Right atrium auricular region (tissue), 2 donors: ENCODE measurements around the gene ANKRD6. TPM values are rescaled to one million over a fixed set of nuclear protein-coding genes. Genes with fewer than 3 reads are reported as not detected.

Source experiments
- DNase-seq: peaks from one replicate; pipeline ENCODE4 v3.0.0-alpha.2; 2019; ENCODE audit warnings: low spot score
- H3K27ac ChIP-seq, 2 donors: fragments of 200-600 bp; sonication (generic); 1 replicate in 1 of 2; 2 replicates in 1 of 2; pipeline ENCODE4 v1.5.1; 2016 to 2019
- H3K27me3 ChIP-seq, 2 donors: fragments of 200-600 bp; sonication (generic); one replicate each; pipeline versions ENCODE4 v1.5.1 to v1.6.0; 2017 to 2019
- H3K36me3 ChIP-seq: fragments of 200-600 bp; sonication (generic); one replicate; pipeline ENCODE4 v1.5.1; 2016
- H3K4me1 ChIP-seq, 2 donors: fragments of 200-600 bp; sonication (generic); one replicate each; pipeline versions ENCODE4 v1.5.1 to v1.6.0; 2017 to 2019
- H3K4me3 ChIP-seq, 2 donors: fragments of 200-600 bp; sonication (generic); 1 replicate in 1 of 2; 2 replicates in 1 of 2; pipeline ENCODE4 v1.5.1; 2017 to 2019; ENCODE audit warnings: mild to moderate bottlenecking in 1 of 2, moderate library complexity in 1 of 2
- H3K9me3 ChIP-seq, 2 donors: fragments of 200-600 bp; sonication (generic); one replicate each; pipeline ENCODE4 v1.5.1; 2019
- CTCF ChIP-seq, 2 donors: fragments of 200-600 bp; sonication (generic); IDR thresholded peaks; one replicate each; pipeline ENCODE4 v1.5.1; 2019; ENCODE audit warnings: antibody characterized with exemption in 2 of 2
- total RNA-seq, 2 donors: library from RNA; depleted of rRNA; stranded (reverse); fragments of >200 nt; gene quantifications; one replicate each; pipeline ENCODE4 v1.1.0, GENCODE V29; 2016

ANKRD6 gene
- total RNA-seq, 2 donors from 2014 or later = 9.2 to 12.3 TPM

- H3K36me3 ChIP-seq = no peaks in the 10 kb centered on the region
- no peak for DNase-seq
- H3K4me3 ChIP-seq = no peak overlapping the region
- no peaks in the 10 kb centered on the region for H3K27me3 ChIP-seq
- no peaks in the 10 kb centered on the region for H3K9me3 ChIP-seq
- H3K27ac ChIP-seq = no peak overlapping the region
- H3K4me1 ChIP-seq = peaks cover 0 to 19% of the 10 kb centered on the region in 2 donors
- TF ChIP-seq CTCF (IDR thresholded peaks at IDR 0.05) = no peak
Observed at GRCh38 chr6:89434954-89435353, 2.0 kb downstream of the ANKRD6 start.

- Histone ChIP-seq H3K36me3 (no peaks in the 10 kb centered on the region), H3K4me1 (peaks cover 0 to 19% of the 10 kb centered on the region in 2 donors), H3K27me3 (no peaks in the 10 kb centered on the region), H3K4me3 (no peak overlapping the region), H3K27ac (no peak overlapping the region), H3K9me3 (no peaks in the 10 kb centered on the region)
- DNase-seq = no peak
- no peak for TF ChIP-seq CTCF (IDR thresholded peaks at IDR 0.05)
Observed at GRCh38 chr6:89436226-89436625, 3.3 kb downstream of the ANKRD6 start.

GRCh38 chr6:89438248-89438647 lies 5.3 kb downstream of the ANKRD6 start:
- H3K4me1 ChIP-seq = peaks cover 0 to 15% of the 10 kb centered on the region in 2 donors
- no peaks in the 10 kb centered on the region for H3K27me3 ChIP-seq
- H3K4me3 ChIP-seq = no peak overlapping the region
- no peak for DNase-seq
- no peaks in the 10 kb centered on the region for H3K36me3 ChIP-seq
- no peak overlapping the region for H3K27ac ChIP-seq
- H3K9me3 ChIP-seq = no peaks in the 10 kb centered on the region
- TF ChIP-seq CTCF (IDR thresholded peaks at IDR 0.05) = no peak

- no peaks in the 10 kb centered on the region for H3K9me3 ChIP-seq
- H3K4me3 ChIP-seq = no peak overlapping the region
- no peaks in the 10 kb centered on the region for H3K36me3 ChIP-seq
- DNase-seq = no peak
- peaks cover 0 to 10% of the 10 kb centered on the region in 2 donors for H3K4me1 ChIP-seq
- no peak overlapping the region for H3K27ac ChIP-seq
- H3K27me3 ChIP-seq = no peaks in the 10 kb centered on the region
- TF ChIP-seq CTCF (IDR thresholded peaks at IDR 0.05) = no peak
Observed at GRCh38 chr6:89439014-89439413, 6.1 kb downstream of the ANKRD6 start.

GRCh38 chr6:89440200-89440599 lies 7.2 kb downstream of the ANKRD6 start:
- no peaks in the 10 kb centered on the region for H3K9me3 ChIP-seq
- H3K4me1 ChIP-seq = peaks cover 0 to 5% of the 10 kb centered on the region in 2 donors

More at GRCh38 chr6:89440200-89440599, 7.2 kb downstream of the ANKRD6 start:
- Histone ChIP-seq H3K27me3 (no peaks in the 10 kb centered on the region), H3K4me3 (no peak overlapping the region), H3K36me3 (no peaks in the 10 kb centered on the region), H3K27ac (no peak overlapping the region)
- no peak for TF ChIP-seq CTCF (IDR thresholded peaks at IDR 0.05)
- no peak for DNase-seq
